SK-N-SH treated with all-trans-retinoic acid at 6 μM for 48 hours (cell line): ENCODE measurements around the gene RNF133.

Experiments used
- ATAC-seq: fragments of 200-7000 bp; cut with Tn5 transposase; 3 replicates; pipeline ENCODE4 v1.9.1; 2020; ENCODE audit warnings: mild to moderate bottlenecking, moderate library complexity
- ARNTL ChIP-seq: fragments of 450-650 bp; formaldehyde crosslinking; IDR thresholded peaks from 2 replicates; pipeline ENCODE4 v1.5.0; 2020; ENCODE audit warnings: low read depth, mild to moderate bottlenecking, moderate library complexity, borderline replicate concordance
- BACH2 ChIP-seq: fragments of 250-450 bp; sonication (Bioruptor Pico); IDR thresholded peaks from 2 replicates; pipeline ENCODE4 v1.9.0; 2021; ENCODE audit warnings: mild to moderate bottlenecking, borderline replicate concordance
- CSDC2 ChIP-seq: fragments of 250-450 bp; sonication (Bioruptor Pico); IDR thresholded peaks from 2 replicates; pipeline ENCODE4 v1.5.0; 2020; ENCODE audit warnings: mild to moderate bottlenecking, moderate library complexity
- ESRRG ChIP-seq: fragments of 250-450 bp; sonication (Bioruptor Pico); IDR thresholded peaks from 2 replicates; pipeline ENCODE4 v1.6.1; 2021; ENCODE audit warnings: mild to moderate bottlenecking
- GLIS3 ChIP-seq: fragments of 250-450 bp; sonication (Bioruptor Pico); IDR thresholded peaks from 2 replicates; pipeline ENCODE4 v1.5.0; 2020; ENCODE audit warnings: mild to moderate bottlenecking, moderate library complexity
- ISL1 ChIP-seq: fragments of 250-450 bp; sonication (Bioruptor Pico); IDR thresholded peaks from 2 replicates; pipeline ENCODE4 v2.1.2; 2022; ENCODE audit warnings: mild to moderate bottlenecking, moderate library complexity
- OSR1 ChIP-seq: fragments of 250-450 bp; sonication (Bioruptor Pico); IDR thresholded peaks from 2 replicates; pipeline ENCODE4 v1.8.0; 2022; ENCODE audit warnings: moderate library complexity, mild to moderate bottlenecking, inconsistent platforms
- PPARA ChIP-seq: fragments of 250-450 bp; sonication (Bioruptor Pico); IDR thresholded peaks from 2 replicates; pipeline ENCODE4 v1.5.0; 2020; ENCODE audit warnings: mild to moderate bottlenecking, borderline replicate concordance
- RARB ChIP-seq: fragments of 250-450 bp; sonication (Bioruptor Pico); IDR thresholded peaks from 2 replicates; pipeline ENCODE4 v1.8.0; 2021; ENCODE audit warnings: mild to moderate bottlenecking, moderate library complexity
- SNAI2 ChIP-seq: fragments of 250-450 bp; sonication (Bioruptor Pico); IDR thresholded peaks from 2 replicates; pipeline ENCODE4 v1.5.0; 2020; ENCODE audit warnings: mild to moderate bottlenecking, moderate library complexity
- TCF4 ChIP-seq: fragments of 250-450 bp; sonication (Bioruptor Pico); IDR thresholded peaks from 2 replicates; pipeline ENCODE4 v1.8.0; 2021; ENCODE audit warnings: mild to moderate bottlenecking, moderate library complexity, borderline replicate concordance
- ZC3H10 ChIP-seq: fragments of 250-450 bp; sonication (Bioruptor Pico); IDR thresholded peaks from 2 replicates; pipeline ENCODE4 v1.5.1; 2021; ENCODE audit warnings: mild to moderate bottlenecking, moderate library complexity
- ZFP3 ChIP-seq: fragments of 250-450 bp; sonication (Bioruptor Pico); IDR thresholded peaks from 2 replicates; pipeline ENCODE4 v1.5.0; 2020; ENCODE audit warnings: mild to moderate bottlenecking, moderate library complexity
- ZFP30 ChIP-seq: fragments of 450-650 bp; formaldehyde crosslinking; IDR thresholded peaks from 2 replicates; pipeline ENCODE4 v1.5.0; 2022; ENCODE audit warnings: mild to moderate bottlenecking, moderate library complexity
- ZNF70 ChIP-seq: fragments of 450-650 bp; formaldehyde crosslinking; IDR thresholded peaks from 2 replicates; pipeline ENCODE4 v1.5.0; 2020; ENCODE audit warnings: mild to moderate bottlenecking, moderate library complexity
- ZNF8 ChIP-seq: fragments of 450-650 bp; formaldehyde crosslinking; IDR thresholded peaks from 2 replicates; pipeline ENCODE4 v1.5.0; 2020; ENCODE audit warnings: mild to moderate bottlenecking, moderate library complexity
- TF ChIP-seq, protein P1 (sequence below): fragments of 250-450 bp; sonication (Bioruptor Pico); IDR thresholded peaks from 2 replicates; pipeline ENCODE4 v1.8.0; 2021; ENCODE audit warnings: low read depth, mild to moderate bottlenecking, moderate library complexity, borderline replicate concordance
- TF ChIP-seq, protein P2 (sequence below): fragments of 250-450 bp; sonication (Bioruptor Pico); IDR thresholded peaks from 2 replicates; pipeline ENCODE4 v1.5.0; 2020; ENCODE audit warnings: mild to moderate bottlenecking, moderate library complexity
- TF ChIP-seq, protein P3 (sequence below): fragments of 250-450 bp; sonication (Bioruptor Pico); IDR thresholded peaks from 2 replicates; pipeline ENCODE4 v1.5.1; 2021; ENCODE audit warnings: mild to moderate bottlenecking, moderate library complexity
- TF ChIP-seq, protein P4 (sequence below): fragments of 250-450 bp; sonication (Bioruptor Pico); IDR thresholded peaks from 2 replicates; pipeline ENCODE4 v1.8.0; 2020; ENCODE audit warnings: mild to moderate bottlenecking, moderate library complexity, borderline replicate concordance
- TF ChIP-seq, protein P5 (sequence below): fragments of 250-450 bp; sonication (Bioruptor Pico); IDR thresholded peaks from 2 replicates; pipeline ENCODE4 v1.5.1; 2020; ENCODE audit warnings: low read depth, mild to moderate bottlenecking, moderate library complexity

RNF133 gene

DNA sequence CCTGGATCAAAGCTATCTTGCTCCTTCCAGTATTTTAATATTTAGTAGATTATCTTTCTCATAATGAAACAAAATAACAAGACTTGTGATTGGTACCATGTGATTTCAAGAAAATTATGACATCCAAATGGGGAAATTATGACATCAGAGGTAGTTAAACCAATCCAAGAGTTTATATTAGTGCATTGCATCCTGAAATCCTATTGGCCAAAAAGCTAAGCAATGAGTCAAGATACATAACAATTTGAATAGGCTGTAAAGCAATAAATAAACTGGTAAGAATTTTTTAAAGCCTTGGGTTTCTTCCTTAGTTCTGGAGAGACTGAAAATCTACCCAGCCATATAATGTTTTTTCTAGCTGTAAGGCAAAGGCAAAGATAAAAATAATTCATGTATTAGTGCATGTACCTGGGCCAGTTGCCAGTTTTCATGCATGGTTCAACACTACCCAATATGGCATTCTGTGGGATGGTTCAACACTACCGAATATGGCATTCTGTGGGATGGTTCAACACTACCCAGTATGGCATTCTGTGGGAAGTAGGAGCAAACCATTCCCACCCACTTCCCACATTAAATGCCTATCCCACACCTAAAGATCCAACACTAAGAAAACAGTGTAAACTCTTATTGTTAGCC, 4.1 kb upstream of the RNF133 start, which contains the start of gene RNF148:
RNF148 (minus strand) TSS at position 51 of the 639 bp plus-strand sequence. CDS start 172 bp downstream, outside the sequence.
- no peak for TF ChIP-seq SNAI2
- TF ChIP-seq CSDC2 (CRISPR knock-in tag), result no peak
- TF ChIP-seq, protein P1, sequence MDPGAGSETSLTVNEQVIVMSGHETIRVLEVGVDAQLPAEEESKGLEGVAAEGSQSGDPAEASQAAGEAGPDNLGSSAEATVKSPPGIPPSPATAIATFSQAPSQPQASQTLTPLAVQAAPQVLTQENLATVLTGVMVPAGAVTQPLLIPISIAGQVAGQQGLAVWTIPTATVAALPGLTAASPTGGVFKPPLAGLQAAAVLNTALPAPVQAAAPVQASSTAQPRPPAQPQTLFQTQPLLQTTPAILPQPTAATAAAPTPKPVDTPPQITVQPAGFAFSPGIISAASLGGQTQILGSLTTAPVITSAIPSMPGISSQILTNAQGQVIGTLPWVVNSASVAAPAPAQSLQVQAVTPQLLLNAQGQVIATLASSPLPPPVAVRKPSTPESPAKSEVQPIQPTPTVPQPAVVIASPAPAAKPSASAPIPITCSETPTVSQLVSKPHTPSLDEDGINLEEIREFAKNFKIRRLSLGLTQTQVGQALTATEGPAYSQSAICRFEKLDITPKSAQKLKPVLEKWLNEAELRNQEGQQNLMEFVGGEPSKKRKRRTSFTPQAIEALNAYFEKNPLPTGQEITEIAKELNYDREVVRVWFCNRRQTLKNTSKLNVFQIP (CRISPR knock-in tag), result no peak
- no peak for TF ChIP-seq RARB (CRISPR knock-in tag)
- no peak for TF ChIP-seq PPARA
- TF ChIP-seq OSR1 (CRISPR knock-in tag), result no peak
- TF ChIP-seq ZC3H10, result no peak
- no peak for TF ChIP-seq GLIS3 (CRISPR knock-in tag)
- ATAC-seq, result no peak

DNA sequence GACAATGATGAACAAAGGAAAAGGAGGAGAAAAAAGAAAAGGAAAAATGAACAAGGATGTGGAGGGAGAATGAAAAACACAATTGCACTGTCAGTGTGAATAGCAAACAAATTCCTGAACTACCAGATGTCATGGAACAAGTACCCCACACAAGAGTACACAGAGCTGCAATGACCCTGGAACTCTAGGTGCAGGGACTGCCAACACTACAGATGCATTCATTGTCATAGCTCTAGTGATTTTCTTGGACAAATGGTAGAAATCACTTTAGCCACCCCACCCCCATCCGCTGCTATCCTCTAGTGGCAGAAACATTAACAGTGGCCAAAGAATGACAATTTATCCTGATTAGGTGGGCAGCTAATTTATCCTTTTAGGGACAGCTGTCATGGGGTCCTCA, 3.1 kb downstream of the RNF133 start:
- TF ChIP-seq RARB (CRISPR knock-in tag), result no peak
- TF ChIP-seq, protein P2, sequence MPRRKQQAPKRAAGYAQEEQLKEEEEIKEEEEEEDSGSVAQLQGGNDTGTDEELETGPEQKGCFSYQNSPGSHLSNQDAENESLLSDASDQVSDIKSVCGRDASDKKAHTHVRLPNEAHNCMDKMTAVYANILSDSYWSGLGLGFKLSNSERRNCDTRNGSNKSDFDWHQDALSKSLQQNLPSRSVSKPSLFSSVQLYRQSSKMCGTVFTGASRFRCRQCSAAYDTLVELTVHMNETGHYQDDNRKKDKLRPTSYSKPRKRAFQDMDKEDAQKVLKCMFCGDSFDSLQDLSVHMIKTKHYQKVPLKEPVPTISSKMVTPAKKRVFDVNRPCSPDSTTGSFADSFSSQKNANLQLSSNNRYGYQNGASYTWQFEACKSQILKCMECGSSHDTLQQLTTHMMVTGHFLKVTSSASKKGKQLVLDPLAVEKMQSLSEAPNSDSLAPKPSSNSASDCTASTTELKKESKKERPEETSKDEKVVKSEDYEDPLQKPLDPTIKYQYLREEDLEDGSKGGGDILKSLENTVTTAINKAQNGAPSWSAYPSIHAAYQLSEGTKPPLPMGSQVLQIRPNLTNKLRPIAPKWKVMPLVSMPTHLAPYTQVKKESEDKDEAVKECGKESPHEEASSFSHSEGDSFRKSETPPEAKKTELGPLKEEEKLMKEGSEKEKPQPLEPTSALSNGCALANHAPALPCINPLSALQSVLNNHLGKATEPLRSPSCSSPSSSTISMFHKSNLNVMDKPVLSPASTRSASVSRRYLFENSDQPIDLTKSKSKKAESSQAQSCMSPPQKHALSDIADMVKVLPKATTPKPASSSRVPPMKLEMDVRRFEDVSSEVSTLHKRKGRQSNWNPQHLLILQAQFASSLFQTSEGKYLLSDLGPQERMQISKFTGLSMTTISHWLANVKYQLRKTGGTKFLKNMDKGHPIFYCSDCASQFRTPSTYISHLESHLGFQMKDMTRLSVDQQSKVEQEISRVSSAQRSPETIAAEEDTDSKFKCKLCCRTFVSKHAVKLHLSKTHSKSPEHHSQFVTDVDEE, result no peak
- ATAC-seq, result no peak

DNA sequence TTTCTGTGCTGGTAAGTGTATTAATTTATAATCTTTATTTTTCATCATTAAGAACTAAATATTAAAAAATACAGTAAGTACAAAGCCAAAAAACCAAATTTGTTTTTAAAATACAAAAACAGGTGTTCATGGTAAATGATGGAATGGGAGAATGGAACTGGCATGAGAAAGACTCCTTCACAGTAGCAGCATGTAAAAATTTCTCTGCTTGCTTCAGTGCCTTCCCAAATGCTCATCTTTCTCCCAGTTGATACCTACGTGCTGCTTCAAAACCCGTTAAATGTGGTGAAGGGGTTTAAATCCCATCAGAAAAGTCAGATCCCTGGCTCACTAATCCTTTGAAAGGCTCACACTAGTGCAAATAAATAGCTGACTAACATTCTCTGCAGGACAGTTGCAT, 4.2 kb downstream of the RNF133 start:
- TF ChIP-seq ESRRG (CRISPR knock-in tag) (no peak), TCF4 (CRISPR knock-in tag) (no peak), ISL1 (CRISPR knock-in tag) (no peak), ZFP30 (CRISPR knock-in tag) (no peak), SNAI2 (no peak), ZC3H10 (no peak), CSDC2 (CRISPR knock-in tag) (no peak), PPARA (no peak)
- TF ChIP-seq, protein P2, result no peak
- no peak for ATAC-seq

DNA sequence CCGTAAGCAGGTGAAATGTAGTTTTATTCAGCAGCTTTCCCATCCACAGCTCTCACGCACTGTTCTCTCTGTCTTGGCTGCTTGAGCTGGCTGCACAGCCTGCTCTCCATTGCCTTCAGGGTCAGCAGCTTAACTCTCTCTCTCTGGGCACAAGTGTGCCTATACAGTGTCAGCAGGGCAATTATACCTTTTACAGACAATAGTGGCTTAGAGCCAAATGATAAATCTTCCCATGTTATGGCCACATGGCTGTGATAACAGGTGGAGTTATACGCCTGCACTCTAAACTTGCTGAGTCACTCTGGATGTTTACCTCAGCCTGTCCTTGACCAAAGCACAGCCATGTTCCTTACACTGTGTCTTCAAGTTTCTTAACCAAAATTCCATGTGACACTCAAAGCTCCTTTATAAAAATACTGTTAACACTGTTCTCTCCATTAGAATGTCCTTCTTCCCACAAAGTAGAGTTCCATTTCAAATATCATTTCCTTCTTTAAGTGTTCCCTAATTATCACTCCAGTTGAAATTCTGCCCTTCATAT, 6.1 kb downstream of the RNF133 start:
- no peak for ATAC-seq
- no peak for TF ChIP-seq RARB (CRISPR knock-in tag)
- TF ChIP-seq GLIS3 (CRISPR knock-in tag), result no peak
- TF ChIP-seq, protein P3, sequence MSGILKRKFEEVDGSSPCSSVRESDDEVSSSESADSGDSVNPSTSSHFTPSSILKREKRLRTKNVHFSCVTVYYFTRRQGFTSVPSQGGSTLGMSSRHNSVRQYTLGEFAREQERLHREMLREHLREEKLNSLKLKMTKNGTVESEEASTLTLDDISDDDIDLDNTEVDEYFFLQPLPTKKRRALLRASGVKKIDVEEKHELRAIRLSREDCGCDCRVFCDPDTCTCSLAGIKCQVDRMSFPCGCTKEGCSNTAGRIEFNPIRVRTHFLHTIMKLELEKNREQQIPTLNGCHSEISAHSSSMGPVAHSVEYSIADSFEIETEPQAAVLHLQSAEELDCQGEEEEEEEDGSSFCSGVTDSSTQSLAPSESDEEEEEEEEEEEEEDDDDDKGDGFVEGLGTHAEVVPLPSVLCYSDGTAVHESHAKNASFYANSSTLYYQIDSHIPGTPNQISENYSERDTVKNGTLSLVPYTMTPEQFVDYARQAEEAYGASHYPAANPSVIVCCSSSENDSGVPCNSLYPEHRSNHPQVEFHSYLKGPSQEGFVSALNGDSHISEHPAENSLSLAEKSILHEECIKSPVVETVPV (CRISPR knock-in tag), result no peak
- TF ChIP-seq, protein P4, sequence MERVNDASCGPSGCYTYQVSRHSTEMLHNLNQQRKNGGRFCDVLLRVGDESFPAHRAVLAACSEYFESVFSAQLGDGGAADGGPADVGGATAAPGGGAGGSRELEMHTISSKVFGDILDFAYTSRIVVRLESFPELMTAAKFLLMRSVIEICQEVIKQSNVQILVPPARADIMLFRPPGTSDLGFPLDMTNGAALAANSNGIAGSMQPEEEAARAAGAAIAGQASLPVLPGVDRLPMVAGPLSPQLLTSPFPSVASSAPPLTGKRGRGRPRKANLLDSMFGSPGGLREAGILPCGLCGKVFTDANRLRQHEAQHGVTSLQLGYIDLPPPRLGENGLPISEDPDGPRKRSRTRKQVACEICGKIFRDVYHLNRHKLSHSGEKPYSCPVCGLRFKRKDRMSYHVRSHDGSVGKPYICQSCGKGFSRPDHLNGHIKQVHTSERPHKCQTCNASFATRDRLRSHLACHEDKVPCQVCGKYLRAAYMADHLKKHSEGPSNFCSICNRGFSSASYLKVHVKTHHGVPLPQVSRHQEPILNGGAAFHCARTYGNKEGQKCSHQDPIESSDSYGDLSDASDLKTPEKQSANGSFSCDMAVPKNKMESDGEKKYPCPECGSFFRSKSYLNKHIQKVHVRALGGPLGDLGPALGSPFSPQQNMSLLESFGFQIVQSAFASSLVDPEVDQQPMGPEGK (CRISPR knock-in tag), result no peak
- TF ChIP-seq, protein P1 (CRISPR knock-in tag), result no peak
- TF ChIP-seq ZNF70 (CRISPR knock-in tag), result no peak
- no peak for TF ChIP-seq ESRRG (CRISPR knock-in tag)
- no peak for TF ChIP-seq ZFP3 (CRISPR knock-in tag)
- no peak for TF ChIP-seq OSR1 (CRISPR knock-in tag)
- TF ChIP-seq ARNTL (CRISPR knock-in tag), result no peak
- no peak for TF ChIP-seq ZNF8 (CRISPR knock-in tag)
- TF ChIP-seq BACH2 (CRISPR knock-in tag), result no peak
- TF ChIP-seq ZFP30 (CRISPR knock-in tag), result no peak
- no peak for TF ChIP-seq SNAI2
- TF ChIP-seq, protein P5, sequence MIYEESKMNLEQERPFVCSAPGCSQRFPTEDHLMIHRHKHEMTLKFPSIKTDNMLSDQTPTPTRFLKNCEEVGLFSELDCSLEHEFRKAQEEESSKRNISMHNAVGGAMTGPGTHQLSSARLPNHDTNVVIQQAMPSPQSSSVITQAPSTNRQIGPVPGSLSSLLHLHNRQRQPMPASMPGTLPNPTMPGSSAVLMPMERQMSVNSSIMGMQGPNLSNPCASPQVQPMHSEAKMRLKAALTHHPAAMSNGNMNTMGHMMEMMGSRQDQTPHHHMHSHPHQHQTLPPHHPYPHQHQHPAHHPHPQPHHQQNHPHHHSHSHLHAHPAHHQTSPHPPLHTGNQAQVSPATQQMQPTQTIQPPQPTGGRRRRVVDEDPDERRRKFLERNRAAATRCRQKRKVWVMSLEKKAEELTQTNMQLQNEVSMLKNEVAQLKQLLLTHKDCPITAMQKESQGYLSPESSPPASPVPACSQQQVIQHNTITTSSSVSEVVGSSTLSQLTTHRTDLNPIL (CRISPR knock-in tag), result no peak
- no peak for TF ChIP-seq TCF4 (CRISPR knock-in tag)
- TF ChIP-seq, all 23 proteins: peak for 0
